Activated B cell treated with CpG ODN at 0.5 μM for 24 hours (primary cell): ENCODE data around the gene KCNMA1. TPM values are rescaled to one million over a fixed set of nuclear protein-coding genes. Genes with fewer than 3 reads are reported as not detected.

Experiments
- ATAC-seq: fragments of 200-7000 bp; cut with Tn5 transposase; one replicate; pipeline ENCODE4 v1.10.0; 2021; ENCODE audit warnings: low read depth, mild to moderate bottlenecking, moderate library complexity
- CTCF ChIA-PET: fragments of 350-600 bp; sonication (Branson Sonifier 250); formaldehyde crosslinking; loops from one replicate; lab custom pipeline; 2021; ENCODE audit warnings: antibody characterized with exemption; lab: Charles Lee
- POLR2A ChIA-PET: fragments of 350-600 bp; sonication (Branson Sonifier 250); formaldehyde crosslinking; loops from one replicate; lab custom pipeline; 2021; ENCODE audit warnings: antibody characterized with exemption; lab: Charles Lee
- DNase-seq: peaks from one replicate; pipeline ENCODE4 v3.0.0; 2022
- H3K27ac Mint-ChIP-seq: one replicate; pipeline ENCODE4 v1.8.0; 2020; ENCODE audit warnings: mixed read lengths
- H3K27me3 Mint-ChIP-seq: one replicate; pipeline ENCODE4 v1.8.0; 2021; ENCODE audit warnings: mixed read lengths
- H3K36me3 Mint-ChIP-seq: one replicate; pipeline ENCODE4 v1.8.0; 2021; ENCODE audit warnings: low read depth, mixed read lengths
- H3K4me1 Mint-ChIP-seq: one replicate; pipeline ENCODE4 v1.8.0; 2021; ENCODE audit warnings: mixed read lengths
- H3K4me3 Mint-ChIP-seq: one replicate; pipeline ENCODE4 v1.8.0; 2020; ENCODE audit warnings: mild to moderate bottlenecking, mixed read lengths
- H3K9me3 Mint-ChIP-seq: one replicate; pipeline ENCODE4 v1.8.0; 2020; ENCODE audit warnings: mixed read lengths
- intact Hi-C: fragments of 100-400 bp; cut with micrococcal nuclease; formaldehyde crosslinking; loops from one replicate; pipeline ENCODE4 v1.15.1; 2024
- total RNA-seq: library from RNA; stranded (reverse); gene quantifications from 2 replicates; pipeline ENCODE4 v1.2.3, GENCODE V29; 2022
- TF ChIP-seq, protein P1 (sequence below): fragments of 200-600 bp; IDR thresholded peaks from one replicate; pipeline ENCODE4 v1.8.0; 2022; ENCODE audit warnings: antibody characterized with exemption, mild to moderate bottlenecking

Gene KCNMA1
- total RNA-seq, 1 donor from 2014 or later, result 3.7 TPM

DNA sequence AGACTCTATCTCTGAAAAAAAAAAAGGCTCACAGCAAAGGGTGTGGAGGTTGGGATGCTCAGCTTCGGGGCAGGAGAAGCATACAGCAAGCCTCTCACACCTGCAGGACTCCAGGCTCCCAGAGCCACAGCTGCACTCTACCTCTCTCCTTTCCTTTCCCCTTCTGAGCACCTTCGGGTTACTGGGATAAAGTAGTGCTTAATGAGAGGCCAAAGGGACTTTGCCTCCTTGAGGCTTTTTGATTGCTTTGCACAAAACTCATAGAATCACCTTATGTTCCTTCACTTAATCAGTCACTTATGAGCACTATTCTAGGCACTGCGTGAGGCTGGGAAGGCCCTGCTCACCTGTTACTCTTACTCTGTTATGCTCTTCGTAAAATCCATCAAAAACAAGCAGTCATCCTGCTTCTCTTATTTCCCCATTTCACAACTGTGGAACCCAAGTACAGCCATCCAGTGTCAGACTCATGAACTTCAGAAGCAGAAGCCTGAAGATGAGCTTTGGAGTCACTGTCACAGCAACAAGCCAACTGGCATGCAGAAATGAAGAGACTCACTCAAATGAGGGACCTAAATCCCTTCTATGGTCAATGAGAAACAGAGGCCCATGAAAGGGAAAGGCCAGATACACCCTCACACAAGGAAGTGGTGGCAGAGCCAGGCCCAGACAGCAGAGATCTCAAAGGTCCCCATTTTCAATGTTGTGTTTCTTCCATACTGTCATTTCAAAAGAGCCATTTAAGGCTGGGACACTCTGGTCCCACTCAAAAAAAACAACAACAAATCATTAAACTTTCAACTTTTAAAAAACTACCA lies 205.4 kb downstream of the KCNMA1 start:
- Mint-ChIP-seq H3K27me3 (peaks cover 7% of the 10 kb centered on the region), H3K9me3 (no peaks in the 10 kb centered on the region), H3K4me1 (no peaks in the 10 kb centered on the region), H3K4me3 (no peak overlapping the region), H3K27ac (no peak overlapping the region), H3K36me3 (no peaks in the 10 kb centered on the region)
- TF ChIP-seq, protein P1, sequence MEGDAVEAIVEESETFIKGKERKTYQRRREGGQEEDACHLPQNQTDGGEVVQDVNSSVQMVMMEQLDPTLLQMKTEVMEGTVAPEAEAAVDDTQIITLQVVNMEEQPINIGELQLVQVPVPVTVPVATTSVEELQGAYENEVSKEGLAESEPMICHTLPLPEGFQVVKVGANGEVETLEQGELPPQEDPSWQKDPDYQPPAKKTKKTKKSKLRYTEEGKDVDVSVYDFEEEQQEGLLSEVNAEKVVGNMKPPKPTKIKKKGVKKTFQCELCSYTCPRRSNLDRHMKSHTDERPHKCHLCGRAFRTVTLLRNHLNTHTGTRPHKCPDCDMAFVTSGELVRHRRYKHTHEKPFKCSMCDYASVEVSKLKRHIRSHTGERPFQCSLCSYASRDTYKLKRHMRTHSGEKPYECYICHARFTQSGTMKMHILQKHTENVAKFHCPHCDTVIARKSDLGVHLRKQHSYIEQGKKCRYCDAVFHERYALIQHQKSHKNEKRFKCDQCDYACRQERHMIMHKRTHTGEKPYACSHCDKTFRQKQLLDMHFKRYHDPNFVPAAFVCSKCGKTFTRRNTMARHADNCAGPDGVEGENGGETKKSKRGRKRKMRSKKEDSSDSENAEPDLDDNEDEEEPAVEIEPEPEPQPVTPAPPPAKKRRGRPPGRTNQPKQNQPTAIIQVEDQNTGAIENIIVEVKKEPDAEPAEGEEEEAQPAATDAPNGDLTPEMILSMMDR, result no peak
- no peak for DNase-seq
- no peak for ATAC-seq
- ChIA-PET CTCF (no interaction called here), POLR2A (no interaction called here)
- intact Hi-C loops, result no loop called here

DNA sequence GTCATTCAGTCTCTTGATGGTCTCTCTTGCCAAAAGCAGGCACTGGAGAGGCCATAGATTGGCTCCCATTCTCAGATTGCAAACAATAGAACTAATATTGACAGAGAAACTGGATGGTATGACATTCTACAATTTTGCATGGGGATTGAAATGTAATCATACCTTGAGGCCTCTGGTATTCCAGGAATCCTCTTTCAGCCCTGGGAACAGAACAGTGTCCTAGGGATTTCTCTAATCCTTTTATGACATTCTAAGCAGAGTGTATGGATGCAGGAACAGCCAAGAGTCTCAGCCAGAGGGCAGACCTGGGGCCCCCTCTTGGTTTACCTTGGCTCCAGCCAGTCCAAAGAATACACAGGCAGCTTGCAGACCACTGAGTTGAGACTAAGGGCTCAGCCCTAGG lies 206.4 kb downstream of the KCNMA1 start:
- TF ChIP-seq, protein P1, result no peak
- Mint-ChIP-seq H3K9me3 (no peaks in the 10 kb centered on the region), H3K4me3 (no peak overlapping the region), H3K36me3 (no peaks in the 10 kb centered on the region), H3K4me1 (no peaks in the 10 kb centered on the region), H3K27ac (no peak overlapping the region), H3K27me3 (peaks cover 7% of the 10 kb centered on the region)
- ChIA-PET POLR2A (no interaction called here), CTCF (no interaction called here)
- DNase-seq (no peak), ATAC-seq (no peak)
- intact Hi-C loops, result no loop called here

DNA sequence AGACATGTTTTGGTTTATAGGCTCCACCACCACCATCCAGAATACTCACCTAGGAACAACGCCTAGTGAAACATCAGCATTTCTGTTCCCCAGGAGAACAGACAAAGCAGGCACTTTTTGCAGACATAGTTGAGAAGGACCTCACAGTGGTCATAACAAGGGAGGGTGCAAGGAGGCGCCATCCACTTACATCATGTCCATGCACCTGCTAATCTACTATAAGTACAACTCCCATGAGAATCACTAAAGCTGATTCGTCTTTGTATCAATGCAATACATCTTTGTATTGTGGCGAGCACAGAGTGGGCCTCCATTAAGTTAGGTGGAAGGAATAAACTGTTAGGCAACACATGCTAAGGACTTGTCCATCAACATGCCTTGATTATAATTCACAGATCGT lies 207.1 kb downstream of the KCNMA1 start:
- intact Hi-C loops, result no loop called here
- Mint-ChIP-seq H3K27me3 (peaks cover 7% of the 10 kb centered on the region), H3K4me1 (no peaks in the 10 kb centered on the region), H3K27ac (no peak overlapping the region), H3K36me3 (no peaks in the 10 kb centered on the region), H3K4me3 (no peak overlapping the region), H3K9me3 (no peaks in the 10 kb centered on the region)
- ATAC-seq (no peak), DNase-seq (no peak)
- ChIA-PET POLR2A (no interaction called here), CTCF (no interaction called here)
- TF ChIP-seq, protein P1, result no peak

DNA sequence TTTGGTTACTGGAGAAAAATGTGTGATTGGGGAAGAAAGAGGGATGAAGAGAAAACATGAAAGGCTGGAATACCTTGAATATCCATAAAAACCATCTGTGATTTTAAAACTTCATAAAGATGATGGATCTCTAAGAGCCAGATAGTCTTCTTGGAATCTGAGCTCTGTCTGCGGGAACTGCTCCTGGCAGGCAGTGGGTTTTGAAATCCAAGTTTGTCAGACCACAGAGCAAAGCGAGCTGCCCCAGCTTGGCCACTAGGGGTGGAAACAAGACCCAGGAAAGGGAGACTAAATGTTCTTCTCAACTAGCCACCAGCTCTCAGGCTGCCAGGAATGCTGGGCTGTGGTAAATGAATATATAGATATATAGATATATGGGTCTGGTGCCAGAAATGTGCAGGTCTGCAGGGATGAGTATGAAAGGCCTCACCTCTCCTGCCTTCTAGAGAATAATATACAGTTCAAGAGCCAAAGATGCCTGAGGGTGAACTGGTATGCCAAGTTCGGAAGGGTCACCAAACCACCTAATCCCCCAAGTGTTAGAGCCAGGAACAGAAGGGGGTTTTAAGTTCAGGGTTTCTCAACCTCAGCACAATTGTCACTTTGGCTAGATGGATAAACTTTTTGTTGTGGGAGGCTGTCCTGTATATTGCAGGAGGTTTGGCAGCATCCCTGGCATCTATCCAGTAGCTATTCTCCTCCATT lies 208.8 kb downstream of the KCNMA1 start:
- intact Hi-C loops, result no loop called here
- Mint-ChIP-seq H3K9me3 (no peaks in the 10 kb centered on the region), H3K4me1 (no peaks in the 10 kb centered on the region), H3K4me3 (no peak overlapping the region), H3K36me3 (no peaks in the 10 kb centered on the region), H3K27ac (no peak overlapping the region), H3K27me3 (peaks cover 5% of the 10 kb centered on the region)
- no peak for DNase-seq
- CTCF ChIA-PET, result no interaction called here
- POLR2A ChIA-PET, result no interaction called here
- TF ChIP-seq, protein P1, result no peak
- ATAC-seq, result no peak

DNA sequence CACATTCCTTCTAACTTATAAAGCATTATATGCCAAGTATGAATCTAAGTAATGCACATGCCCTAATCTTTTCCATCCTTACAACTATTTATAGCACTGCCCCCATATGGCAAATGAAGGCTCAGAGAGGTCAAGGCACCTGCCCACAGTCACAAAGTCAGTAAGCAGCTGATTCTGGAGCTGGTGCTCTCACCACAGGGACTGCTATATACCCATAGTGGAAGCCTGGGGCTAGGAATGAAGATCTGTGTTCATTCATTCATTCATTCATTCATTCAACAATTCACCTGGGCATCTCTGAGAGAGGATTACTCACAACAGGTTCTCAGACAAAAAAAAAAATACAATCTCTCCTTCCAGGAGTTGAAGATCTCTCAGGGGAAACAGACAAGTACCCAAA lies 213.4 kb downstream of the KCNMA1 start:
- TF ChIP-seq, protein P1, result no peak
- no peaks in the 10 kb centered on the region for H3K4me1 Mint-ChIP-seq
- no peak for ATAC-seq
- intact Hi-C loops, result no loop called here
- no peak overlapping the region for H3K27ac Mint-ChIP-seq
- POLR2A ChIA-PET, result no interaction called here
- CTCF ChIA-PET, result no interaction called here
- no peak for DNase-seq
- H3K4me3 Mint-ChIP-seq, result no peak overlapping the region
- peaks cover 6% of the 10 kb centered on the region for H3K27me3 Mint-ChIP-seq
- H3K36me3 Mint-ChIP-seq, result no peaks in the 10 kb centered on the region
- no peaks in the 10 kb centered on the region for H3K9me3 Mint-ChIP-seq
